DMS153 treated with DMSO at 0.1 percent for 48 hours (cell line): Measurements from ENCODE around the gene KCNQ1.

ENCODE experiments used
- DNase-seq: peaks from one replicate; lab custom pipeline; 2025; ENCODE audit not compliant: unreplicated experiment; lab: John Stamatoyannopoulos, UW

The KCNQ1 gene

DNA sequence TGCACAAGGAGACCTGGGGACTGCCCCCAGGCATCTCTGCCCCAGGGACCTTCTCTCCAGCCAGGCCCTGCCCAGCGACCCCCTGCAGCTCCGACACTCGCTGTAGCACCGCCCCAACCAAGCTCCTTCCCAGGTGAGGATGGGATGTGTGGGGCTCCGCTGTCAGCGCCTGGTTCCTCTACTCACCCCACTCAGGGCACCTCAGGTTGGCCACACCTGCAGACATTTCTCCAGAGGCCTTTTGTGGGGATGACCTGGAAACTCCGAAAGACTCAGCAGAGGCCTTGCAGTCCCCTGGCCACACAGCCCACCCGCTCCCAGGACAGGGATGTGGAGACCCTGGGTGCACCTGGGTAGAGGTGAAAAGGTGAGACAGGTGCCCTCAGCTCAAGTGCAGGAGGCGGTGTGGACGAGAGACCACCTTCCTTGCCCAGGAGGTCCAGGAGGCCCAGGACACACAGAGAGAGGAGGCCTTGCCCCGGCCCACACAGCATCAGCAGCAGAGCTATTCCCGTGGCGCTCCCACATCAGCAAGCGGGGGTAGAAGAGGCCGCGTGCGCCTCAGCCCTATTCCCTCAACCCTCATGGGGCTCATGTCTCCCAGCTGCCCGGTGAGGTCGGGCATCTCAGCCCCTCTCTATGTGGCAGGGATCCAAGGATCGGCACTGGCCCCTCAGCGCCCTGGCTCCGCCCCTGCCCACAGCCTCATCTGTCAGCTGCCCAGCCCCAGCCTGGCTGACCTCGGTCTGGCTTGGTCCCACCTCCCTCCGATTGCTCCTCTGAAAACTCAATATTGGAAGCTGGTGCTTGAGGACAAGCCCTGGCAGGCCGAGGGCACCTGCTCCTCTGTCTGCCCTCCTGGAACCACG lies 21.4 kb upstream of the KCNQ1 start:
- DNase-seq, result no peak

DNA sequence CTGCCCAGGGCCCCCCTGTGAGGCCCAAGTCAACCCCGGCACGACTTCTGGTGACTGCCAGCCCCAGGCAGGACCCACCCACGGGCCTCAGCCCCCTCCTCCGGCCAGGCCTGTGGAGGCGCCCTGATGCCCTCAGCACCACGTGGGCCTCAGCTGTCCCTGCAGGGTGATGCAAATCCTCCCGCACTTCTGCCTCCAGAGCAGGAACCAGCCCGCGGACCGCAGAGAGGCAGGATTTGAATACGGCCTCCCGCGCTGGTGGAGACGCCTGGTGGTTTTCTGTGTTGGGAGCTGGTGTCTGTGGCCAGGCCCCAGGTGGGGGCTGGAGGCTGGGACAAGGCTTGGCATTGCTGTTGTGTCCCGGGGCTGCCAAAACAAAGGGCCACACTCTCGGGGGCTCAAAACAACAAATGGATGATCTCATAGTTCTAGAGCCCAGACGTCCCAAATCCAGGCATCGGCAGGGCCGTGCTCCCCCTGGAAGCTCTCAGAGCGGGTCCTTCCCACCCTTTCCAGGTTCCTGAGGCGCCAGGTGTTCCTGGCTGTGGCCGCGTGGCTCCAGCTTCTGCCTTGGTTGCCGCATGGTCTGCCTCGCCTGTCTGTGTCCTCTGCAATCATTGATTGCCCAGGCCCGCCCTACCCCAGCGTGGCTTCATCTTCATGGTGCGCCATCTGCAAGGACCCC lies 19.9 kb upstream of the KCNQ1 start:
- no peak for DNase-seq

DNA sequence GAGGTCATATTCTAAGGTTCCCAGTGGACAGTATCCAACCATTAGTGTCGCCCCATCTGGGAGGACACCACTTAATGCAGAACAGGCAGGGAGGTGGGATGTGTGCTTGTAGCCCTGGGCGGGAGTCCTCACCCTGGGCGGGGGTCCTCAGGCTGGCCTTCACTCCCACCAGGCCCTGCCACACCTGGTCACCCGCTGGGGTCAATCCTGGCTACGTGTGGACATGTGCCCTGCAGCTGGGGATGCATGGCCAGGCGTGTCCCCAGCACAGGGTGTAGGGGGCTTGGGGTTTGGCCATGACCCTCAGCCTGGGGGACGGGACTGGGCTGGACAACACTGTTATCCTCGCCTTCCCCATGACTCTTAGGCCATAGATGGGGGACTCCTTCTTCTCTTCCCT lies 19.3 kb upstream of the KCNQ1 start:
- DNase-seq, result no peak

DNA sequence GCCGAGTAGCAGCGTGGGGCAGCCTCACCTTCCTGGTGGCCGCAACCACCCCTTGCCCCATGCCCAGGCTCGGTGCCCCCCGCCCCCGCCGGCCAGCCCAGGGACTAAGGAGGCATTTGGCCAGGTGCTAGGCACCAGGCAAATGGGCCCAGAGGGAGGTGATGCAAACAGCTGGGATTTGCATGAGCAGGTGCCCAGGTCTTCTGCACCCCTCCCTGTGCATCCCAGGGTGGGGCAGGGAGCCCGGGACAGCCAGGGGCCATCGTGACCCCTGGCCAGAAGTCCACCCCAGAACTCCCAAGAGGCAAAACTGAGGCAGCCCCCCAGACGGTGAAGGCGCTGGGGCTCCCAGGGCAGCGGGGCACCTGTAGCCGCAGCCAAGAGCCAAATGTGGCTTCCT lies 18.6 kb upstream of the KCNQ1 start:
- no peak for DNase-seq

DNA sequence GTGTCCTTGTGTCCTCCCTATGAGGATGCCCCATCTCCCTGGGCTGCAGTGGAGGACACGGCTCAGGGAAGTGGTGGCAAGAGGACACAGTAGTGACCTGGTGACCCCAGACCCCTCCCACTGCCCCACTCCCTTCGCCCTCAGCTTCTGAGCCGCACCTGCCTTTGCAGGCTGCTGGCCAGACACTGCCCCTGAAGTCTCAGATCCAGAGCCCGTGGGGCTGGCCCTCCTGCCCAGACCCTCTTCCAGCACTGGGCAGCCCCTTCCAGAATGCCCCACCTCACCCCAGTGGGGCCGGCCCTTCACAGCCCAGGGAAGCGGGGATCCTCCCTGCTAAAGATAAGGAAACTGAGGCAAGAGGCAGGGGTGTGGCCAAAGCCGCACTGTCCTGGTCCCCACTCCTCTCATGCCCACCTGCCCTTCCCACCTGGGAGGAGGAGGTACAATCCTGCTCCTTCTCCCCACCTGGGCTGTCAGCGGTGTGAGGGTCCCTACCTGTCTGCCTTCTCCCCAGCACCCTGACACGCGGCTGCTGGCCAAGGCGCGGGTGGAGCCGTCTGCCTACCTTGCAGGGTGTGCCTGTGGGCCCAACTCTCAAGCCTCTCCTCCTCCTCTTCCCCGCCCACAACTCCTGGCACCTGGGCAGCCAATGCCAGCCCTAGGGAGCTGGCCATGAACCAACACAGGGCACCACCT lies 17.8 kb upstream of the KCNQ1 start:
- DNase-seq, result no peak

DNA sequence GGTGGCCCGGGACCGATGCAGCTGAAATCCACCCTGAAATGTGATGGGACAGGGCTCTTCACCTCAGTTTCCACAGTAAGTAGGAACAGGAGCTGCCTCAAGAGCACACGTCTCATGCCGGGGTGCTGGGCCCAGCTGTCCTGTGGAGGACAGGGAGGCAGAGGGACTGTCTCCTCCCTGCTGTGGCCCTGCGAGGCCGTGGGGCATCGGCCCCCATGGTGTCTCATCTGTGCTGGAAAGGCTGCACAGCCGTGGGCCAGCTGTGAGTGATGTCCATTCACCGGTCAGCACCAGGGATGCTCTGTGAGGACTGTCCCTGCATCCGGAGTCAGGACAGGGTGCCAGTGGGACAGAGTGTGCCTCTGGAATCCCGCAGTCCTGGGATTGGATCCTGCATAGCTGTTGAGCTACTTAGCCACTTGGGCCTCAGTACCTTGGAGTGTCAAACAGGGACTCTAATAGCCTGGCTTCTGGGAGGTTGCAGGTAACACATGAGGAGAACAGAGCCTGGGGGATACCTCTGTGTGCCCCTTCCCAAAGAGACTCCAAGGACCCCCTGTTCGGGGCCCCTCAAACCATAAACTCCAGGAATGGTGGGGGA lies 17.0 kb upstream of the KCNQ1 start:
- no peak for DNase-seq

DNA sequence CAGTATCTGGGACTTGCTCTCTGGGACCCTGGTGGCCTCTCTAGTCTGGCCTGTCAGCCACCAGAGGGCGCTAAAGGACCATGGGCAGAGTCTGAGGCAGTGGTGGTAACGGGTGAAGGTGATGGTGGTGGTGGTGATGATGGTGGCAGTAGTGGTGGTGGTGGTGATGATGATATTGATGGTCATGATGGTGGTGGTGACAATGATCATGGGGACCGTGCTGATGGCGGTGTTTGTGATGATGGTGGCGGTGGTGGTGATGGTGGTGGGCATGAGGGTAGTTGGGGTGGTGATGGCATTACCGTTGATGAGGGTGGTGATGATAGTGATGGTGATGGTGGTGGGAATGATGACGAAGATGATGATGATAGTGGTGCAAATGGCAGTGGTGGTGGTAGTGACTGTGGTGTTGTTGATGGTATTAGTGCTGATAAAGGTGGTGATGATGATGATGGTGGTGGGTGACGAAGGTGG lies 16.4 kb upstream of the KCNQ1 start:
- peak; percentile 36 for DNase-seq

DNA sequence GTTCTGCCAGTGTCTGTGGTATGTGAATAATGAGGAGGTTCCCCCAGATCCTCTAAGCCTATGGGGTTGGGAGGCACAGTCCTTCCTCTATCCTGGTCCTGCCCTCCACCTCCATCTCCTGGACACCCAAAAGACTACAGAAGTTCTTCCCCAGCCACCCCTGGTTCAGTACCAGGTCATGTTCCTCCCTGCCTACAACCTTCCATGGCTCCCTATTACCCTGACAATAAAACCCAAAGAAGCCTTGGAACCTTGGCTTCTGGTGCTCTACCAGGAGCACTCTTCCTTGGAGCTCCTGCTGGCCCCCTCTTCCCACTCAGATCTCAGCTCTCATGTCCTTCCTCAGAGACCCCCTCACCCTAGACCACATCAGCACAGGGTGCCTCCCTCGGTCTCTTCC lies 13.4 kb upstream of the KCNQ1 start:
- no peak for DNase-seq

DNA sequence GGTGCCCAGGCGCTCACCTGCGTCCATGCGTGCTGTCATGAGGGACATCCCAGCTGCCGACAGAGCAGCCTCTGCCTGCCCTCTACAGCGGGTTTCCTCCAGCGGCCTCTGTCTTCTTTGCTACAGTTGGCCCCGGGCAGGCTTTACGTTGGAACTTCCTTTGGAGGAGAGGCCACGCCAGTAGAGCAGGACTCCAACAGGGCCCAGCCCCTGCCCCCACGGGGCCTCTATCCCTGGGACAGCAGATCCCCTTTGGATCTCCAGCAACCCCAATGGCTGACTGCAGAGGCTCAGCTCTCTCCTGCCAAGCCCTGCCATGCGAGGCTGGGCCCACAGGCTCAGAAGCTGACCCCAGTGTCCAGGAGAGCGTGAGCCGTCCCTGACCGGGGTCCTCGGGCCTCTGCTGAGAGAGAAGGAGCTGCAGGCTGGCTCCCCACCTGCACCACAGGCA lies 12.6 kb upstream of the KCNQ1 start:
- DNase-seq, result no peak

DNA sequence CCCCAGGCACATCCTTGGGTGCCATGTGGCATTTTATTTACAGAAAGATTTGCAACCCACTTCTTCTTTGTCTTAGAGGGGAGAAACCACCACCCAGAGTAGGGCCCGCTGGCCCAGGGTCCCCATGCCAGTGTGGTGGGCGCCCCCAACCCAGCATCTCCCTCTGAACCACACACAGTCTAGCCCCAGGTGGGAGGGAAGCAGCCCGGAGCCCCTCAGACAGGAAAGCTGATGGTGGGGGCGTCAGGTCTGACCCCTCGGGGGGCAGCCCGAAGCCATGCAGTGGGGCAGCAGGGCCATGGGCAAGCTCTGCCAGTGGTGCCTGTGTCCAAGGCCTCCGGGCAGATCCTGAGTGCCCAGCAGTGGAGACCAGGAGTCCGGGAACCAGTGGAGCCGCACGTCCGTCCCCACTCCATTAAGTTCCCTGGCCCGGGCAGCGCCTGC lies 12.2 kb upstream of the KCNQ1 start:
- DNase-seq, result no peak

DNA sequence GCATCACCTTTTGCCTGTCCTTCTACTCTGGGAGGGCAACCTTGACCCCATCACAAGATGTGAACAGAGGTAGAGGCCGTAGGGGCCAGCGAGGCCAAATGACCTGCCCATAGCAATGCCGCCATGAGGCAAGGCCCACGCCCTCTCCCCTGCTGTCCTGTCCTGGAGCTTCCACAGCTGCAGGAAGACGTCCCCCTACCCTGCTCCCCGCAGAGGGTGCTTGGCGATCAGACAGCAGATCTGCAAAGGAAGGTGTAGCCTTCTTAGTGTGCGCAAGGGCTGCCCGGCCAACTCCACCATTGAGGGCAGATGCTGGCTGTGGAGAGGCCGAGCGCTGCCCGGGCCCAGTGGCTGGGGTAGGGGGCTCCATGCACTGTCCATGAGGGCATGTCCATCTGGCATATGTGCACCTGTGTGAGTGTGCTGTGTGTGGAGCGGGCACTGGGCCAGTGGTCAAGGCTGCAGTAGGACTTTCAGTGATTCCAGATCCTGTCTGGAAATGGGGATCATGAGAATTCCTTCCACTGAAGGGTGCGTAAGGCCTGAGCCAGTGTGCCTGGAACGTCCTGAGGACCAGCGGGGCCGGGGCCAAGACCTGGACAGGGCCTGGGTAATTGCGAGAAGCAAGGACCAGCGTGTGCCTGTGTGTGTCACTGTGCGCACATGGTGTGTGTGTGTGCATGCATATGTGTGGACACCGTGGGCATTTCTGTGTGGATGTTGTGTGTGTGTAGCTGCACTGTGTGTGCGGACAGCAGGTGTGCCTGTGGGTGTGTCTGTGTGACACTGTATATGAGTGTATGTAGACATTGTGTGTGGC lies 11.5 kb upstream of the KCNQ1 start:
- no peak for DNase-seq

DNA sequence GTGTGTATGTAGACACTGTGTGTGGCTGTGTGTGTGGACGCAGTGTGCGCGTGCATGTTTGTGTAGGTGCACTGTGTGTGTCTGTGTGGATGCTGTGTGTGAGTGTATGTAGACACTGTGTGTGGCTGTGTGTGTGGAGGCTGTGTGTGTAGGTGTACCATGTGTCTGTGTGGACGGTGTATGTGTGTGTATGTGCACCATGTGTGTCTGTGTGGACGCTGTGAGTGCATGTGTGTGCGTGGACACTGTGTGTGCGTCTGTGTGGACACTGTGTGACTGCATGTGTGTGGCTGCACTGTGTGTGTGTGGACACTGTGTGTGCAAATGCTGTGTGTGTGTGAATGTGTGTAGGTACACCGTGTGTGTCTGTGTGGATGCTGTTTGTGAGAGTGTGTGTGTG lies 10.8 kb upstream of the KCNQ1 start:
- DNase-seq, result no peak

DNA sequence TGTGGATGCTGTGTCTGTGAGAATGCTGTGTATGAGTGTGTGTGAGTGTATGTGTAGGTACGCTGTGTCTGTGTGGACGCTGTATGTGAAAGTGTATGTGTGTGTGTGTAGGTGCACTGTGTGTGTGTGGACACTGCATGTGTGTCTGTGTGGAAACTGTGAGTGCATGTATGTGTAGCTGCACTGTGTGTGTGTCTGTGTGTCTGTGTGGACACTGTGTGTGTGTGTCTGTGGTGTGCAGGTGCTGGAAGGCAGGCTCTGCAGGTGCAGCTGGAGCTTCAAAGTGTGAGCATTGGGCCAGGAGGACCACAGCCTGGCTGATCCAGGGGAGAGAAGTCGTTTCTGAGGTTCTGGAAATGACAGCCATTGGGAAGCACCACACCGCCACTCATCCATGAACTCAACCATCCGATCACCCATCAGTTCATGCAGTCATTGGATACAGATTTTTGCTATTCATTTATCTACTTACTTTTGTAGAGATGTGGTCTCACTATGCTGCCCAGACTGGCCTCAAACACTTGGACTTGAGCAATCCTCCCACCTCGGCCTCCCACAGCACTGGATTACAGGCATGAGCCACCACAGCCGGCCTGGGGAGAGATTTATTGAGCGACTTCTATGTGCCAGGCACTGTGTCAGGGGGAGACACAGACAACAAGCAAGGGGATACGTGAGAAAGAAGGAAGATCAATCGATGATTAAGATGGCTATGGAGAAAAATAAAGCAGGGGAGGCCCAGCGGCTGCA lies 10.1 kb upstream of the KCNQ1 start:
- DNase-seq, result no peak

DNA sequence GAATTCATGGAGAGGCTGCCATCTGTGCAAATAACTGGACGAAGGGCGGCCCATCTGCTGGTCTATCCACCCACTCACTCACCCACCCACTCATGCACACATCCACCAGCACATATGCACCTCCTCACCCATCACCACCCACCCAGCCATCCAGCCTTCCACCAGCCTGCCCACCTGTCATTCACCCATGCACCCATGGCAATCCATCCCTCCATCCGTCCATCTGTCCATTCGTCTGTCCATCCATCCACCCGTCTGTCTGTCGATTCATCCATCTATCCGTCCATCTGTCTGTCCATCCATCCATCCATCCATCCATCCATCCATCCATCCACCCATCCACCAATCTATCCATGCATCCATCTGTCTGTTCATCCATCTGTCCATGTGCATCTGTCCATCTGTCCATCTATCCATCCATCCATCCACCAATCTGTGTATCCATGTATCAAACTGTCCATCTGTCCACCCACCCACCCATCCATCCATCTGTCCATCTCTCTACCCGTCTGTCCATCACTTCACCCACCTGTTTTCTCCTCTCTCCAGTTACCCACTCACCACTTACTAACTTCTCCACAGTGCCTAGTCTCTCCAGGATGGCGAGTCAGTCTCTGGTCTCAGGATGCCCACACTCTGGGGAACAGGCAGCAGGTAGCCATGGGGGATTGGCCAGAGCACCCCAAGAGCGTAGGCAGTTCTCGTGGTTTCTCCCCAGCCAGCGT lies 9.4 kb upstream of the KCNQ1 start:
- DNase-seq, result no peak

DNA sequence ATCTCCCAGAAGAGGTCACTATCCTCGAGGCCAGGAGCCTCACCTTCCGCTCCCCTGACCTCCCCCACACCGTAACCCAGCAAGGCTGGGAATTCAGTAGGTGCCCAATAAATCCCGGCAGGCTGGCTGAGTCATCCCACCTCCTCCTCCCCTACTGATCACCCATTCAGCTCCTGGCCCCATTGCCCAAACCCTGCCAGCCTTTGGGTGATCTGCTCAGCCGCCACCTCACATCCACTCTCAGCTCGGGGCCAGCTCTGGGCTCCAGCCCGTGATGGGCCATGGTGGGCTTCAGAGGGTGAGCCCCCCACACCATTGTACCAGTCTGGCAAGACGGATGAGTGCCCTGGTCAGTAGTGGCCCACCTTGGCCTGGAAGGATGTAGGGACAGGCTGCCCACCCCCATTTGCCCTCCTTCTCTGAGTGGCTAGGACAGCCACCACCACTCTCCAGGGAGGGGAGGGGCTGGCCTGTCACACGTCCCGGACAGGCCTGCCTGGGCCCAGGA lies 8.7 kb upstream of the KCNQ1 start:
- DNase-seq, result no peak

DNA sequence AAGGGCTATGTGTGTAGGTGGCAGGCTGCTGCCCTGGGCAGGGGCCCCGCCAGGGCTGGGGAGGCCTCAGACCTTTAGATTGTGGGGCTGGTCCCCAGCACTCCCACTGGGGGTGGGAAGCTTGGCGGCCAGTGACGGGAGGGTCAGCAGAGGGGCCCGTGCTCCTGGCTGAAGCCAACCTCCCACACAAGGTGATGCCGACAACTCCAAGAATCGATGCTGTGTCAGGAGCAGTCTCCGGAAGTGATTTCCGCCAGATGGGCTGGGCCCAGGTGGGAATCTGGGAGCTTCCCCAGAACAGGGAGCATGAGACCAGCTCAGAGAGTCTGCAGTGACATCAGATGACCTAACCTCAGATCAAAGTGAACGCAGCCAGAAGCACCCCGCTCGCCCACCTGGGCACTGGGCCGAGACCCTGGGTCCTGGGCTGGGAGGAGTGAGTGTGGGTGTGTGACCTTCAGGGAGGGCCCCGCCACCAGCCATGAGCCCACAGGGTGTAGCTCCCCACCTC lies 8.2 kb upstream of the KCNQ1 start:
- no peak for DNase-seq

DNA sequence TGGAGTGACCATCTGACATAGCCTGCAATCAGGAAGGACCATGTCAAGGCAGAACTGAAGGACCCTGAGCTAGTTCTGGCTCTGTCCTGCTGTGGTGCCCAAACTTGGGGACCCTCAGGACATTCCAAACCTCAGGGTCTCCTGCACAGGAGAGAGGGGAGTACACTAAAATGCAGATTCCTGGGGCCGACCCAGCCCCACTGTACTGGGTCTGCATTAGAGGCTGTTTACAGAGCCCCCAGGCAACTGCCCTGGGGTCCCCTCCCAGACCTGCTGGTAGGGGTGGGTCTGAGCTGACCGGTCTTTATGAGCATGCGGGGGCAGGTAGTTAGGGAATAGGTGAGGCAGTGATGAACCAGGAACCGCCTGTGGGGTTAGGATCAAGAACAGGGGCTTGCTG lies 7.3 kb upstream of the KCNQ1 start:
- no peak for DNase-seq

DNA sequence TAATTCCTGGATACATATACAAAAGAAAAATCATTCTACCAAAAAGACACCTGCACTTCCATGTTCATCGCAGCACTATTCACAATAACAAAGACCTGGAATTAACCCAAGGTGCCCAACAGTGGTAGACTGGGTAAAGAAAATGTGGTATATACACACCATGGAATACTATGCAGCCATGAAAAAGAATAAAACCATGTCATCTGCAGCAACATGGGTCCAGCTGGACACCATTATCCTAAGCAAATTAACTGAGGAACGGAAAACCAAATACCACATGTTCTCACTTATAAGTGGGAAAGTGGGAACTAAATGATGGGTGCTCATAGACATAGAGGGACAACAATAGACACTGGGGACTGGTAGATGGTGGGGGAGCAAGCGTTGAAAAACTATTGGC lies 5.0 kb upstream of the KCNQ1 start:
- no peak for DNase-seq

DNA sequence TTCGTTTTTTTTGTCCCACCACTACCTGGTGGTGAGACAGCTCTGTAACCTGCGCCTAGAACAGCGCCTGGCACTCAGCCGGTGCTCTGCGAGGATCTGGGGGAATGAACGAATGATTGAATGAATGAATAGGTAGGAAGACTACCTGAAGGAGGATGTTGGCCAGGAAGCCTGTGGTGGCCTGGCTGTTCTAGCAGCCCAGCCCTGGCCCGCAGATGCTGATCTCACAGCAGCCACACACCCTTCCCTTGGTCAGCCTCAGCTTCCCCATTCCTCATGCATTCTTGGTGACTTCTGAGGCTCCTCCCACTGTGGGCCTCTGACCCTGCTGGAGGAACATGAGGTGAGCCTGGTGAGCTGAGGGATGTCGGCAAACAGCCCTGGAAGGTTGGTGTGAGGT lies 4.2 kb upstream of the KCNQ1 start:
- no peak for DNase-seq
